Measurements from ENCODE around the gene ACTG1. TPM values are rescaled to one million over a fixed set of nuclear protein-coding genes. Genes with fewer than 3 reads are reported as not detected.
A peak's percentile ranks its signal among the peaks of the same experiment; 100 is the strongest.

ACTG1 gene
- total RNA-seq, 1 donor from 2014 or later, result 4,184 TPM

GRCh38 chr17:81481073-81481799, 31.4 kb downstream of the ACTG1 start:
- no peak overlapping the region for H3K4me3 Mint-ChIP-seq (ENCODE audit: unreplicated experiment)

DNA sequence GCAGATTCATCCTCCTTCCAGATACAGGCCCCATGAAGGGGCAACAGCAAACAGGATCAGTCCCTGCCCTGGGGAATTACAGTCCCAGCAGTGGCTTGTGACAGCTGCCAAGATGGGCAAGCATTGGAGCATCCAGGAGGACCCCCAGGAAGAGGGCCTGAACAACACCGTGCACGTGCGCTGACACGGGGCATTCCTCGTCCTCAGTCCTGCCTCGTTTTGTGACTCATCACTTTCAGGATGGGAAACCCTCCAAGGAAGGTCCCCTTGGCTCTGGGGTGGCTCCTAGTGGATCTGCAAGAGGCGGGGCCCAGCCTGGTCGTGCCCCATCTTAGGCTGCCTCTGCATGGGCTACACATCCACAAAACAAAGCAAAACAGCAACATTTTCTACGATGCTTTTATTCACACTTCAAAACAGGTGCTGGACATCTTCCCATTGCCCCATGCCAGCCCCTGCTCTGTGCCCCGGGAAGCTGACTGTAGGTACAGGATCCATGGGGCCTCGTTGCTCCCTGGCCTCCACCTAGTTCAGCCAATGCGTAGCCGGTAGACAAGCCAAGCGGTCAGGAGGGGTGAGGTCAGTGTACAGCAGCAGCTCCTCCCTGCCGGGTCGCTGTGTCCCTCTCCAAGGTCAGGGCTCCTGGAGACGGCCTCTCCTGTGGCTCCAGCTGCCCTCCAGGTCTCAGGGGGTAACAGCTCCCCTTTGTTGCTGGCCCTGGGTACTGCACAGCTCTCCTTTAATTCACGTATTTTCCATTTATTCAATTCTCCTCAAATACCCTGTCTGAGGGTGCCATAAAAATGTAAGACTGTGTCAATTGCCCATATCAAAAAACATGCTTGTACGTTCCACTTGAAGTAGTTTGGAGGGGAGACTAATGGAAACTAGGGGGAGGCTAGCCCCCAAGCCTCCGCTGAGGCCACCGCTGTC, 32.2 kb downstream of the ACTG1 start:
- DNase-seq (ENCODE audit: low spot score), result no peak
- no peak overlapping the region for H3K4me3 Mint-ChIP-seq (ENCODE audit: unreplicated experiment)
- H3K27me3 Mint-ChIP-seq (ENCODE audit: unreplicated experiment), result peaks cover 25% of the 10 kb centered on the region
- H3K9me3 Mint-ChIP-seq (ENCODE audit: unreplicated experiment), result no peaks in the 10 kb centered on the region
- no peak for TF ChIP-seq CTCF (IDR thresholded peaks at IDR 0.05; ENCODE audit: unreplicated experiment)
- no peaks in the 10 kb centered on the region for H3K36me3 Mint-ChIP-seq (ENCODE audit: low read depth, unreplicated experiment)
- H3K27ac Mint-ChIP-seq (ENCODE audit: unreplicated experiment), result peak overlapping the region; percentile 18
- H3K4me1 Mint-ChIP-seq (ENCODE audit: unreplicated experiment), result no peaks in the 10 kb centered on the region

More at GRCh38 chr17:81481073-81481799, 31.4 kb downstream of the ACTG1 start:
- peaks cover 4% of the 10 kb centered on the region for H3K4me1 Mint-ChIP-seq (ENCODE audit: unreplicated experiment)
- peaks cover 19% of the 10 kb centered on the region for H3K27me3 Mint-ChIP-seq (ENCODE audit: unreplicated experiment)
- no peak overlapping the region for H3K27ac Mint-ChIP-seq (ENCODE audit: unreplicated experiment)
- H3K9me3 Mint-ChIP-seq (ENCODE audit: unreplicated experiment), result no peaks in the 10 kb centered on the region
- H3K36me3 Mint-ChIP-seq (ENCODE audit: low read depth, unreplicated experiment), result no peaks in the 10 kb centered on the region
- no peak for TF ChIP-seq CTCF (IDR thresholded peaks at IDR 0.05; ENCODE audit: unreplicated experiment)
- DNase-seq (ENCODE audit: low spot score), result peak; percentile 66

DNA sequence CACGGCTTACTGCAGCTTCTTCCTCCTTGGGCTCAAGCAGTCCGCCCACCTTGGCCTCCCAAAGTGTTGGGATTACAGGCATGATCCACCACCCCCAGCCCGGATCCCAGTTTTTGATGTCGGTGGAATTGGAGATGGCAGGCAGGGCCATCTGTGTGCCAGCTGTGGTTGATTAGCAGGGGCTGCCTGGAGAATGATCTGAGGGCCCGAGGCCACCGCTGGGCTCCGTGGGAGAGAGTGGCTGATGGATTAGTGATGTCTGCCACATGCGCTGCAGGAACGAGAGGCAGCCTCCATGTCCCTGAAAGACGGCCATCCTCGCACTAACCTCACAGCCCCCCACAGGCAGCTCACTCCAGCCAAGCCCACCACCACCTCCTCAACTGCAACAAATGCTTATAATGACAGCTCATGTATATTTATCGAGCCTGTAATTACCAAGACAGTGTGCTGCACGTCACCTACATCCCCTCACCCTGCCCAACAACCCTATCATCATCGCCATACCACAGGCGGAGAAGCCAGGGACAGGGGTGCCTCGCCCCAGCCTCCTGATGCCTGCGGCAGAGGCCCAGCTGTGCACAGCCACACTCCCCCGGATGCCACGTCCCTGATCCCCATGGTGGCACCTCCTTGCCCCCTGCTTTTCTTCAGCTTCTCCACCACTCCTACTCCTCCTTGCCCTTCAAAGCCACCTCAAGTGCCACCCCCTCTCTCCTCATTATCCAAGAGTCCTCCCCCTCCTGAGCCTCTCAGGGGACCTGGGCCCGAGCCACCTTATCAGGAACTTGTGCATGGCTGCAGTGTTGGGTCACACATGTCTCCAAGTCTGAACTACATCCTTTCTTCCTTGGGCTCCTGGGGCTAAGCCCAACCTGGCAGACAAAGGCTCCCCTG, 33.2 kb downstream of the ACTG1 start:
- Mint-ChIP-seq H3K4me3 (ENCODE audit: unreplicated experiment) (no peak overlapping the region), H3K27ac (ENCODE audit: unreplicated experiment) (no peak overlapping the region), H3K9me3 (ENCODE audit: unreplicated experiment) (no peaks in the 10 kb centered on the region), H3K36me3 (ENCODE audit: low read depth, unreplicated experiment) (no peaks in the 10 kb centered on the region), H3K27me3 (ENCODE audit: unreplicated experiment) (peaks cover 25% of the 10 kb centered on the region), H3K4me1 (ENCODE audit: unreplicated experiment) (no peaks in the 10 kb centered on the region)
- DNase-seq (ENCODE audit: low spot score), result no peak
- no peak for TF ChIP-seq CTCF (IDR thresholded peaks at IDR 0.05; ENCODE audit: unreplicated experiment)

GRCh38 chr17:81478119-81478518, 34.5 kb downstream of the ACTG1 start:
- Mint-ChIP-seq H3K27ac (ENCODE audit: unreplicated experiment) (no peak overlapping the region), H3K9me3 (ENCODE audit: unreplicated experiment) (no peaks in the 10 kb centered on the region), H3K36me3 (ENCODE audit: low read depth, unreplicated experiment) (no peaks in the 10 kb centered on the region), H3K4me3 (ENCODE audit: unreplicated experiment) (no peak overlapping the region), H3K4me1 (ENCODE audit: unreplicated experiment) (no peaks in the 10 kb centered on the region), H3K27me3 (ENCODE audit: unreplicated experiment) (peaks cover 25% of the 10 kb centered on the region)
- DNase-seq (ENCODE audit: low spot score), result no peak
- TF ChIP-seq CTCF (IDR thresholded peaks at IDR 0.05; ENCODE audit: unreplicated experiment), result no peak
